Kidney tubule cell (primary cell): ENCODE data around the gene DDIT4L.
"Not testable (repeated sequence)": the region's sequence is repeated elsewhere in the genome, so short reads cannot be mapped to it uniquely, and the experiment has no call there.

Experiments
- DNase-seq: peaks from one replicate; pipeline ENCODE4 v3.0.0-alpha.2; 2018; ENCODE audit warnings: low spot score

Gene DDIT4L, protein sequence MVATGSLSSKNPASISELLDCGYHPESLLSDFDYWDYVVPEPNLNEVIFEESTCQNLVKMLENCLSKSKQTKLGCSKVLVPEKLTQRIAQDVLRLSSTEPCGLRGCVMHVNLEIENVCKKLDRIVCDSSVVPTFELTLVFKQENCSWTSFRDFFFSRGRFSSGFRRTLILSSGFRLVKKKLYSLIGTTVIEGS

DNA sequence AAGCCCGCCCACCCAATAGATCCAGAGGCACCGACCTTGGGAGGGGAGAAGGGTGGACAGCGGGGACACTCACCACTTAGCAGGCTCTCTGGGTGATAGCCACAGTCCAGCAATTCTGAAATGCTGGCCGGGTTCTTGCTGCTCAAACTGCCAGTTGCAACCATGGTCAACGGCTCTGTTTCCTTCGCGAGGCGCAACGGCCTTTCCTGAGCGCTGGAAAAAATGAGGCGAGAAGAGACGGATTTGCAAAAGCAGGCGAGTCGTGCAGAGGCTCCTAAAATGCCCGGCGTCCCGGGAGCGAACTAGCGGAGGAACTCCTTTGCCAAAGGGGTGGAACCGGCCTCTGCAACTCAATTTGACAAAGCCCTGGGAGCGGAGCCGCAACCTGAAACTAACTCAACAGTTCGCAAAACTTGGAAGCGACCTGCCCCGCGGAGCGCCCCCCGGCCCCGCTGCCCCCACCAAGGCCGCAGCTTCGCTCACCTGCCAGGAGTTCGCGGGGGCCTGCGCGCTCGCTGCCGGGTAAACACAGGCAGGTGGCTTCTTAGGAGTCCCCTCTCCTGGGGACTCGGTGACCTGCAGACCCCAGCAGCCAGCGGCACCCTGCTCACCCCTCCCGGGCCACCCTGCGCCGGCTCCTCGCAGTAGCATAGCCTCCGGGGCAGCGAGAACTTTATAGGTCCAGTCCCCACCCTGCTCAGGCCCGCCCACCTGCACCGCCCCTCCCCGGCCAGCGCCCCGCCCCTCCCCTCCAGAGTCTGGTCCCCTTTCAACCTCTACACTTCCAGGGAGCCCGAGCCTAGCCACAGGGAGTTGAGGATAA, at the start of gene DDIT4L:
Gene DDIT4L (minus strand): TSS at position 649 of the 823 bp plus-strand sequence. CDS start 485 bp downstream, at position 164.
- peak; percentile 44 for DNase-seq

DNA sequence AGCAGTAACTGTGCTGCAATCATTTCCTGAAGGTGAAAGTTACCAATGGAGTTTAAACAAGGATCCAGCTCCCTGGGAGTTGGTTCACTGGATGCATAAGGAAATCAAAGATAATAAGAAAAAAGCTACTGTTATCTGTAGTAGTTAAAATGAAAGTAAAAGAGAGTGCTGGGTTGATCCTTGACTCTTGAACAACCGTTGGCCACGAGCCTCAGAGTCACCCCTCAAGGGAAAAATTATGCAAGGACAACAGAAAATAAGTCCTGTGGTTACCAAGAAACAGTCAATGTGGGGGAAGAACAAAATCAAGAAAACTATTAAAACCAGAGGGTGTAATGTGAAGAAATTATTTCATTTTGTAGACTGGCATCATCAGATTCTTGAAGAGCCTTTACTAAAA, 49.7 kb upstream of the DDIT4L start:
- DNase-seq: no peak

DNA sequence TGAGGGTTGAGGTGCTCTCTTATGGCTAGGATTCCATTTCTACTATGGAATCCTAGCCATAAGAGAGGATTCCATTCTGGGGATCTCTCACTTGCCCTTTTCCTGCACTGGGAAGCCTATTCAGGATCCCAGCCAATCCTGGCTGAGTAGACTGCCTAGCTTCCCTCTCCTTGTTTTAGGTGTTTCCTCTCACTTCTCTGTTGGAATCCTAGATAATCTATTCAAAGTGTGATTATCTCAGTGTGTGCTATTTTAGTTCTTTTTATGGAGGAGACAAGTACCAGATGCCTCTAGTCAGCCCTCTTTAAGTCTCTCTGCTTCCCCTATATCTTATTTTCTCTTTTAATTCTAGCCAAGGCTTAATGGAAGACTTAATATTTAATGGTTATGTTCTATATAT, 34.5 kb upstream of the DDIT4L start:
- DNase-seq: no peak

DNA sequence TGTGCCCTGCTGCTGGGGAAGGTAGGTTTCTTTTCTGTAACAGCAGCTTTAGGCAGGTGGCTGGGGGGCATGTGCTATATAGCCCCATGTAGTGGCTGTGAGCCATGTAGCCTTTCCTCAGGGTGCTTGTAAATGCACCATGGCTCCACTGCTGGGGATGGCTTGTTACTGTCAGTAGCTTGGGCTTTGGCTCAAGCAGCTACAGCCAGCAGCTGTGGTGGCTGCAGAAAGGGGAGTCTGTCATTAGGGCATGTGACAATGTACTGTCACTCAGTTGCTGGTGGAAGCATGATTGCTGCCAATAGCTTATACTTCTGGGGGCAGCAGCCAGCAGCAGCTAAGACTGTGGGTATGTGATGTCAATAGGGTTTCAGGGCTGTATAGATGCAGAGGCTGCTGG, 33.9 kb upstream of the DDIT4L start:
- DNase-seq: no peak

DNA sequence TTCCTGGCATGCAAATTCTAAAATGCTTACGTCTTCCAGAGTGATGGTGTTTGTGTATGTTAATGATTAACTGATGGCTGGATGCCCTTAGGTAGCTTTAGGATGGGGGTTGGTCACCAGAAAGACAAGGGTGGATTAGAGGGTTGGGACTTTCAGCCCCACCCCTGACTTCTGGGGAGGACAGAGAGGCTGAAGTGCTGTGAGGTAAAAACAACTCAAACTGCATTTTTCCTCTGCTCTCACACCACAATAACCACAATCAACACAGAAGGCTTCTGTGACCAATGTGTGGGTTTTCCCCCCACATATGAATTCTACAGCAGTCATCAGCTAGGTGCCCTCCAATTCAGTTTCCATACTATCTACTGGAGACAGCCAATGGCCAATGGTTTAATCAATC, 18.7 kb upstream of the DDIT4L start:
- DNase-seq: peak; percentile 85

DNA sequence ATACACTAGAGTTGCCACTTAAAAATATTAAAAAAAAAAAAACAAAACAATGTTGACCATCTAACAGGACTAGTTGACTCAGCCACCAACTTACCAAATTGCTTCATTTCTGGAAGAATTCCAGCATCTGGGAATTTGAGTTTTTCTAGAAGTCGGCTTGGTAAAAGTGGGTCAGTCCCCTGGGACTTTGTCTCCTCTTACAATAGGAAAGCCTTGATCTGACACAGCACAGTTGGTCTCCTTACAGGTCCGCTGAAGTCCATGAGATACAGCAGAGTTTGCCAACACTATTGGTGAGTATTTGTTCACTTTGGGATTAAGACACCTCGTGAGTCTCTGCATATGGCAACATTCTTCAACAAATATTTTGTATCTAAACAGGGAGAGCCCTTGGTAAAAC, 18.2 kb upstream of the DDIT4L start:
- DNase-seq: peak; percentile 30

DNA sequence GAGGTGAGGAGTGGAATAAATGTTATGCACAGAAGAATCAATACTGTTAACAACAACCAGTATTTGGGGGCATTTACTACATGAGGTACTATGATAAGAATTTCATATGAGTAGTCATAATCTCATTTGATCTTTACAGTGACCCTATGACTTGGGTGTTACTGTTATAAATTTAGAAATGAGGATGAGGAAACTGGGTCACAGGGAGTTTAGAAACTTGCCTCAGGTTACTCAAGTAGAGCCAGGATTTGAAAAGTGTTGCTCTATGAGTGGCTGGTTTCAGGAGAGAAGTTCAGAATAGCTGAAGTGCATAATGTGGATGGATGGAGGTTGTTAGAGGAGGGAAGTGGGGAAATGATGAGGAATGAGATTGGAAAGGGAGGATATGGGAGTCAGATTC, 16.6 kb upstream of the DDIT4L start:
- no peak for DNase-seq

DNA sequence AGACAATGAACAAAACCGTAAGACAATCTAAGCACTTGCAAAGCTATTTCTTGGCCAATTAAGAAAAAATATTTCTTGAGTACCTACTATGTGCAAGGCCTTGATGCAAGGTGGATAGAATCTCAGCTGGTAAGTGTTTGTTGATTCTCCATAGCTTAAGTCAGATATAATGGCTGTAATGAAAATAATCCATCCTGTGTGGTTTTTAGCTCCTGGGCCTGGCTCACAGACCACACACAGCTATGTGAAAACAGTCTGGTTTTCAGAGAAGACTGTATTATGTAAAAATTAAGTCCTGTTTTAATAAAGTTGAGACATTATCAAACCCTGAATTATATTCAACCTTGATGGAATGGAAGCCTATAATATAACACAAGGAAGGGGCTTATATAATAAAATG, 7.8 kb upstream of the DDIT4L start:
- no peak for DNase-seq

DNA sequence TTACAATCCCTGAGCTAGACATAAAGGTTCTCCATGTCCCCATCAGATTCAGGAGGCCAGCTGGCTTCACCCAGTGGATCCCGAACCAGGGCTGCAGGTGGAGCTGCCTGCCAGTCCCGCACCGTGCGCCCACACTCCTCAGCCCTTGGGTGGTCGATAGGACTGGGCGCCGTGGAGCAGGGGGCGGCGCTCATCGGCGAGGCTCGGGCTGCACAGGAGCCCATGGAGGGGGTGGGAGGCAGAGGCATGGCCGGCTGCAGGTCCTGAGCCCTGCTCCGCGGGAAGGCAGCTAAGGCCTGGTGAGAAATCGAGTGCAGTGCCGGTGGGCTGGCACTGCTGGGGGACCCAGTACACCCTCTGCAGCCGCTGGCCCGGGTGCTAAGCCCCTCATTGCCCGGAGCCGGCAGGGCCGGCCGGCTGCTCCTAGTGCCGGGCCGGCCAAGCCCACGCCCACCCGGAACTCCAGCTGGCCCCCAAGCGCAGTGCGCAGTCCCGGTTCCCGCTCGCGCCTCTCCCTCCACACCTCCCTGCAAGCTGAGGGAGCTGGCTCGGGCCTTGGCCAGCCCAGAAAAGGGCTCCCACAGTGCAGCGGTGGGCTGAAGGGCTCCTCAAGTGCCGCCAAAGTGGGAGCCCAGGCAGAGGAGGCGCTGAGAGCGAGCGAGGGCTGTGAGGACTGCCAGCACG, 6.3 kb upstream of the DDIT4L start:
- not testable (repeated sequence) for DNase-seq

DNA sequence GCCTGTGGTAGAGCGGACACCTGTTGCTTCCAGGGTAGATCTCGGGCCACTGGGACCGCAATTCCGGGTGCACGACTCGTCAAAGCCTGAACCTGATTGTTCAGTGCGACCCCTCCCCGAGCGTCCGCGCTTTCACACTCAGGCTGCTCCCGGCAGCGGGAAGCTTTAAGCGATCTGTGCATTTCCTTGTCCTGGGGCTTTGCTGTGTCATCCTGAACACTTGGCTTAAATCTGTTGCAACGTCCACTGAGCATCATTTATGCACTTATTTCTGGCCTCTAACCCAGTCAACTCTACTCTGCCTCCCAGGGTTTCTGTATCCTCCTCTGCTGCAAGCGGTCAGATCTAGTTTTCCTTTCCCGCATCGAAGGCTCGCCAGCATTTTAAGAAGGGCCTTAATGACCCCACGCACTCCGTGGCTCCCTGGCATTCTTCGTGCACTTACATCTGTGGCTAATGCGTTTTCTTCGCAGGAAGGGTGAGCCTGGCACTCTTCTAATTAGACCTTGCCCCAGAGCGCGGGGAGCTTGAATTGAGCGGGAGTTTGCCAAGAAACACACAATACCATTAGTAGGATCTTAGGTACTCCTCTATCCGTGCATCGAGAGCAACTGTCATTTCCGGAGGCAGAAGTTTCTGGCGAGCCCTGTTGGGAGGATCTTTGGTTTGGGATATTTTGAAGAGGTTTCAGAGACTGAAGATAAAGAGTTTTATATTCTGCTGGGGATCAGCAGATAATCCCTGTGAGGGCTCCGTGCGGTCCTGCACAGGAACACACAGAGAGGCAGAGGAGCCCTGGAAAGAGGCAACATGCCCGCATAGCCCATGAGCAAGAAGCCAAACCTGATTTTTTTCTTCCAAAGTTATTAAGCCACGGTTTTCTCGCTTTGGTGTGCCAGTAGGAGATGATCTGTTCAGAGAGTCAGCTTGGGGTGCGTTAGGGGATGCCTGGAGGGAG, 654 bp upstream of the DDIT4L start:
- DNase-seq: peak; percentile 54

DNA sequence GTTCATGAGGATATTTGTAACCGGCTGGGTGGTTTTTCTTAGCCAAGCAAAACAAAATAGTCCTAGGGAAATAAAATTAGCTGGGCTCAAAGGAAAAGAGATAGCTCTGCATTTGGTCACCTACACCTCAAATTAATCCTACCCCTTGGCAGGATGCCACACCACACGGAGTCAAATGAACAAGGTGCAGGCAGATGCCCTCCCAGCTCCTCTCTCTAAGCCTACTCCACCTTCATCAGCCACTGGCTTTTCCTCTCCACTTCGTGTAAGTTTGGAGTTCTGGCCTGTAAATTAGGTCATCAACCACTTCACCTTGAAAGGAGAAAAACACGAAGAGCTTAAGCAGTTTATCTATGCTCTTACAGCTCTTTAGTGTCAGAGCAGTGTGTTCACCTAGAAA, 1.4 kb downstream of the DDIT4L start:
- DNase-seq: peak; percentile 44

DNA sequence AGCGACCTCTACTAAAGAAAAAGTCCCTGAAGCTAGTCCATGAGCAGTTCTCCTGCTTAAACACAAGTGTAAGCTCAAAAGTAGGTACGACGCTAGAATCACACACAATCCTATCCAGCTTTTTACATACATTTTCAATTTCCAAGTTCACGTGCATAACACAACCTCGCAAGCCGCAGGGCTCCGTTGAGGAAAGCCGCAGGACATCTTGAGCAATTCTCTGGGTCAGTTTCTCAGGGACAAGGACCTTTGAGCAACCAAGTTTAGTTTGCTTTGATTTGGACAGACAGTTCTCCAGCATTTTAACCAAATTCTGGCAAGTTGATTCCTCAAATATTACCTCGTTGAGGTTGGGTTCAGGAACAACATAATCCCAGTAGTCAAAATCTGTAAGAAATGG, 2.5 kb downstream of the DDIT4L start:
- no peak for DNase-seq

DNA sequence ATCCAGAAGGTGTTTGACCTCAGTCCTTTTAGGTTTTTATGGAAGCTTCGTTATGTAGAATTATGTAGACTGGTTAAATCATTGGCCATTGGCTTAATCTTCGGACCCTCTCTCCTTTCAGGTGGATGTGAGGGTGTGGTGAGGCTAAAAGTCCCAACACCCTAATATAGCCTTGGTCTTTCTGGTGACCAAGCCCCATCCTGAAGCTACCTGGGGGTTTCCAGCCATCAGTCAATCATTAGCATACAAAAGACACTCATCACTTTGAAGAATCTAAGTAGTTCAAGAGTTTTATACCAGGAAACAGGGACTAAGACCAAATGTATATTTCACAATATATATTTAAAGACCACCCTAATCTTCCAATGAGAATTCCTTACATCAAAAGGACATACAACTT, 5.5 kb downstream of the DDIT4L start:
- no peak for DNase-seq

DNA sequence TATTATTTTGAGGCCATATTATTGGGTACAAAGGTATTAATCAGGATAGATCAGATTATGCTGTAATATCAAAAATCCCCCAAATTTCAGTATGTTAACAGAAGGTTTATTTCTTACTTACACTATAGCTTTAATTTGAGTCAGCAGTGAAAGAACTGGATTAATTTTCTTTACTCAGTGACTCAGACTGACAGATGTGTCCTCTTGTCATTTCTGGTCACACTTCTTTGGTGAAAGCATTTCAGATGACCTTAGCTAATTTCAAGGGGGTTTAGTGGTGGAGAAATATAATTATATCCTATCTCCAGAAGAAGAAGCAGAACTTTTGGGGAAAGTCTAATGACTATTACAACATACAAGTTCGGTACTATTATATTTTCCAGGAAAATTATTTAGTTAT, 12.4 kb downstream of the DDIT4L start:
- DNase-seq: no peak

DNA sequence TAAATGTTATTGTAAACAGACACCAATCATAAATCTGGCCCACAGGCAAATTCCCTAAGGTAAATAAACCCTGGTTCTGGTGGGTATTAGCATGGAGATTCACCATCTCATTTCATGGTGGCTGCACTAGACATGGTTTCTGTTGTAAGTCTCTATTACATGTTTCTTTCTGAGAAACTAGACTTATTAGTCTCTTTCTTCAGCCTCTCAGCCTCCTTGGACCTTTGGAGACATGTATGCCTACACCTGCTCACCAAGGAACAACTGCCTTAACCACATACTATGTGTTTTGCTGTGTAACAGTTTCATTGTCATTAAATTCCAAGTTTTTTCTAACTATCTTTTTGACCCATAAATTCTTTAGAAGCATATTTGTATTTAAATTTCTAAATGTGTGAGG, 13.1 kb downstream of the DDIT4L start:
- no peak for DNase-seq

DNA sequence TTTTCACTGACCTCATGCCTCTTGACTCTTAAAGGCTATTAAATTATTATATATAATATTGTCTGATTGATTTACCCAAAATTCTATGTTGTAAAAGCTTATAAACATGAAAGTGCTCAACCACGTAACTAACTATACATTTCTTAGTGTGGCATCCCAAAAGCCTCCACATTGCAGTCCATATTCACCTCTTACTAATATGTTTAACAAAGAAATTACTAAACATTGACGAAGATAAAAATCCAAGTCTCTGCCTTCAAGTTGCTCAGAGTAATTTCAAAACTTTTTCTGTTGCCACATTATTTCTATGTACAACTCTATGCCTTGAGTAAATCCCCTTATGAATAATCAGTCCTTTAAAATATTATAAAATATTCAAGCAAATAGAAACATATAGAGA, 14.4 kb downstream of the DDIT4L start:
- DNase-seq: no peak

DNA sequence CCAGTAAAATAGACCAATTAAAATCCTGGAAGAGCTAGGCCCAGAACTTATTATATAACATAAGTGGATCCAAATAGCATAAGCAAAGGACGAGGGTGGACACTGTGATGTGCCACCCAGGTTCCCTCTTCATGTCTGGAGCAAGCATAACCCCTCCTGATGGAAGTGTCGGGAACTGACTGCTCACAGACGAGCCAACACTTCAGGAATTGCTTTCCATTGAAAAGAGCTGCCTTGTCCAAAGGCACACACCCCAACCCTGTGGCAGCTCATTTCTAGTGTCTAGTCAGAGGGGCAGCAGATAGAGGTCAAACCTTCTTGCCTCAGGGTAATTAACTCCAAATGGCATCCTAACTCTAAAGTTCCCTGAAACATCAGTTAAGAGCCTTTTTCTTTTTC, 15.3 kb downstream of the DDIT4L start:
- DNase-seq: no peak

DNA sequence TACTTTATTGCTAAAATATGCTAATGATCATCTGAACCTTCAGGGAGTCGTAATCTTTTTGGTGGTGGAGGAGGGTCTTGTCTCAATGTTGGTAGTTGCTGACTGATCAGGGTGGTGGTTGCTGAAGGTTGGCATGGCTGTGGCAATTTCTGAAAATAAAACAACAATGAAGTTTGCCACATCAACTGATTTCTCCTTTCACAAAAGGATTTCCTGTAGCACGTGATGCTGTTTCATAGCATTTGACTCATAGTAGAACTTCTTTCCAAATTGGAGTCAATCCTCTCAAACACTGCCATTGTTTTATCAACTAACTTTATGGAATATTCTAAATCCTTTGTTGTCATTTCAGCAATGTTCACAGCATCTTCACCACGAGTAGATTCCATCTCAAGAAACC, 19.3 kb downstream of the DDIT4L start:
- no peak for DNase-seq

DNA sequence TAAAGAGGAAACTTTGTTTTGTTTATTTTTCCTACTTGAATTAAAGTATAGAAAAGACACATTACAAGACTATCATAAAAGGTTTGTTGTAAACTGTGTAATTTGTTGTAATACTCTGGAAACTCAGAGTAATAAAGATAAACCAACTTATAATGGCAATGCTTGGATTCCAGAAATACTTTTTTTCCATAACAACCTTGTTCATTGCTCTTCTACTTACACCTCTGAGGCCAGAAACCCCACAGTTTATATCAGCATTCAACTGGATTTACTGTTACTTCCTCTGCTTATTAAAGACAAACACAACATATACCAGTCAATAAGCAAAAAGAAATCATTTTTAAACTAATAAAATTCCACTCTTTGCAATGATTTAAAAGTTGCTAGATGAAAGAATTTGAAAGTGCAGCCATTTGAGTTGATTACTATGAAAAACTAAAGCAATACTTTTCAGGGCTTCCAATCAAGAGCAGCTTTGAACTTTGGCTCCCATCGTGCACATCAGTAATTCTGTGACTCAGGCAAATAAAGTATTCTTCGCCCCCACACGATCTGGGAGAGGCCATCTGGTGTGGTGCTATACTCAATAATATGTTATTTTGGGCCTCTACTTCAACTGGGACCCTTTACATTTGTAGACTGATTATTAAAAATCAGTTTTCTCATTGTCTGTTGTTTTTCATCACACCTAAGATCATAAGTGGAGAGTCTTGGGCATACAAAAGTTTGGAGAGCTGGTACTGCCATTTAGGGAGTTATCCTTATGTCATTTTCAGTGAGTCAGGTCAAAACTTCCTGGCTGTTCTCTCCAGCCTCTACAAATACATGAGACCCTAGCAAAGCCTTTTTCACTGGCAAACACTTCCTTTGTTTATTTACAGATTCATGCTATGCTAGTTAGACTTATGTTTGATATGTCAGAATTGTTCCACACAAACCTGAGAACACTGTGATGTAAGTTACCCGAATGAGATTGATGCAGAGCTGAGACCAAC, 20.5 kb downstream of the DDIT4L start:
- DNase-seq: no peak

DNA sequence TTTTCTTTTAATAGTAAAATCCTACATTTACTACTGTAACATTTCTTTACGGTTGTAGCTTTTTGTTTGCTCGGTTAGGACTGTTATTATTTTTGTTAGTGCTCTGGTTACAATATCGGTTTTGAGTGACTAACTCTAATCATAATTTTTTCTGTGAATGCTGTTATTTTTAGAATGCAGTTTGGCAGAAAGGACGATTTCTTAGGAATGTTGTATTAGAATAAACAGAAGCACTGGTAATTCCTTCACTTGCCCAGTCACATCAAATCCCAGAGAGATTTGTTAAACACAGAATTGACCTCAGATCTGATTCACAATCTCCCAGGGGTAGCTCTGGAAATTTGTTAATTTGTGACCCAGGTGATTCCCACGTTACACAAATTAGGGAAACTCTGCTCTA, 21.7 kb downstream of the DDIT4L start:
- DNase-seq: no peak
